Right forelimb (tissue), 1 donor: ENCODE measurements around the gene IL20.

Source experiments
- DNase-seq: peaks from one replicate; pipeline ENCODE4 v3.0.0-alpha.2; 2018

The IL20 gene

DNA sequence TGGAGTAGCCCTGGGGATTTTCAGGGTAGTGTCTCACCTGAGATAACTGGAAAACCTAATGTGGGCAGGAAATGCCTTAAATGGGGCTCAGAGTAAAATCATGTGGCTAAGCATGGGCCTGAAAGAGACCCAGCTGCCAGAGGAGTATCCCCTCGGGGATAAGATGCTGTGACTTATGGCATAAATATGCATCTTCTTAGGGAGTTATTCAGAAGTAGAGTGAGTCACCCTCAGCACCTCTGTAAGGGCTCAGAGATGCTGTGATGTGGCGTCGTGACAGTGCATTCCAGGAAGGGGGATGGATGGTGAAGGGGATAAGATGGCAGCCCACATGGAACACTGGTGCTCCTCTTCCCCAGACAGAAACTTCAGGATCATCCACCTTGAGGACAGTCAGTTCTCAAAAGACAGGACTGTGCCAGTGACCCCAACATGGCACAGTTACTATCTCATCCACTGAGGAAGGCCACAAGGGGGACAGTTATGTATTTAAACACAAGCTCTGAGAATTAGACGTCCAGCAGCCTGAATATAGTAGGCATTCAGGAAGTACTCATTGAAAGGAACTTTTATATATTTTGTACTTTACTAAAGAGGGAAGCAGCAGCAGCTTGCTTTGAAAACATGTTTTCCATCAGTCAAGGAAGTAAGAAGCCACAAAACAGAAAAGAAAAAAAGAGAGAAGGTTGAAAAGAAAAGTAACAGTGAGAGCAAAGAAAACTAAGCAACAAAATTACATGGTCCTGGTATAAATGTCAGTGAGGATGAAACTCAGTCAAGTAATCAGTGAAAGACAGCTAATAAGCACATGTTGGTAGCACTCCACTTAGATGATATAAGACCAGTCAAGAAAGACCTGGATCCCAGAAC, 40.1 kb downstream of the IL20 start:
- no peak for DNase-seq

DNA sequence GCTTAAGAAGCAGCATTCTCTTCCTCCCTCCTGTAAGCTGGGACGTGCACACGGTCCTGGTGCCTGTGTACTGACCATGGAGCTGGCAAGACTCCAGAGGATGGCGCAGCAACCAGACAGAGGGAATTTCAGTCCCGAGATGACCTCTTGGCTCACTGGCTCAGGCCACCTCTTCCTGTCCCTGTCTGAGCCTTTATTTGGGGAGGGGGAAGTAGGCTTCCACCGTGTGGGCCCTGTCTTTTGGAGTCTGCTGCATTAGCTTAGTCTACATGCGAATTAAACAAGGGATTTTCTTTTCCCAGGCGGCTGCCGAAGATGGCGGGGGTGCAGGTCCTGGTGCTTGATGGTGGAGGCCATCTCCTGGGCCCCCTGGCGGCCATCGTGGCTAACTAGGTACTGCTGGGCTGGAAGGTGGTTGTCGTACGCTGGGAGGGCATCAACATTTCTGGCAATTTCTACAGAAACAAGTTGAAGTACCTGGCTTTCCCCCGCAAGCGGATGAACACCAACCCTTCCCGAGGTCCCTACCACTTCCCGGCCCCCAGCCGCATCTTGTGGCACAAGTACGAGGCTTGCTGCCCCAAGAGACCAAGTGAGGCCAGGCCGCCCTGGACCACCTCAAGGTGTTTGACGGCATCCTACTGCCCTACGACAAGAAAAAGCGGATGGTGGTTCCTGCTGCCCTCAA, 42.0 kb downstream of the IL20 start:
- DNase-seq: no peak

DNA sequence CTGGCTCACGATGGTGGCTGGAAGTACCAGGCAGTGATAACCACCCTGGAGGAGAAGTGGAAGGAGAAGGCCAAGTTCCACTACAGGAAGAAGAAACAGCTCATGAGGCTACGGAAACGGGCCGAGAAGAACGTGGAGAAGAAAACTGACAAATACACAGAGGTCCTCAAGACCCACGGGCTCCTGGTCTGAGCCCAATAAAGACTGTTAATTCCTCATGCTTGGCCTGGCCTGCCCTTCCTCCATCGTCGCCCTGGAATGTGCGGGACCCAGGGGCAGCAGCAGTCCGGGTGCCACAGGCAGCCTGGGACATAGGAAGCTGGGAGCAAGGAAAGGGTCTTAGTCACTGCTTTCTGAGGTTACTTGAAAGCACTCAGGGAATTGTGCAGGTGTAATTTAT, 42.6 kb downstream of the IL20 start:
- no peak for DNase-seq

DNA sequence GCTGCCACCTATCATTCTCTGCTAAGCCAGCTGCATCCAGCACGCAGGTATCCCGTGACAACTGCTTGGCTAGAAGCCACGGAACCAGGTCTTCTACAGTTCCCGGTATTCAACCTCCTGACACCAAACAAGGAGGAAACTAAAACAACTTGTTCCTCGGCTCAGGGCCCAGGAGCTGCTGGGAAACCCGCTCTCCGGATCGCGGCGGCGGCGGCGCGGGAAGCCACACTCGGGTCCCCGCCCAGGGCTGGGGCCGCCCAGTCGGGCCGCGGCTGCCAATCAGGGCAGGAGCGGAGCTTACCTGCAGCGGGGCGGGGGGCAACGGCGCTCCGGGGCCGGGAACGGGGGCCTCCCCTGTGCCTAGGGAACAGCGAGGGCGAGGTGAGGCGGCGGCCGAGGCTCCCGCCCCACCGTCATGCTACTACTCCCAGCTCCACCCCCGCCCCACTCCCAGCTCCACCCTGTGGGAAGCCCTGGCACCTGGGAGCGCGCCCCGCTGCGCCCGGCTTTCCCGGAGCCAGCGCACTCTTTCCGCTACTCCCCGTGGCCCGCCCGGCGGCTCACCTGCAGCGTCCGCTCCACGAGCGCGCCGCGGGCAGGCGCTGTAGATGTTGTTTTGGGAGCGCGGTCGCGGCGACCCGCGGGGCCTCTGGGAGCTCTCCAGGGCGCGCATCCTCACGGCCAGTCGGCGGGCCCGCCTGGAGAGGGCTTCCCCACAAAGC, 43.9 kb downstream of the IL20 start:
- DNase-seq: peak; percentile 54

DNA sequence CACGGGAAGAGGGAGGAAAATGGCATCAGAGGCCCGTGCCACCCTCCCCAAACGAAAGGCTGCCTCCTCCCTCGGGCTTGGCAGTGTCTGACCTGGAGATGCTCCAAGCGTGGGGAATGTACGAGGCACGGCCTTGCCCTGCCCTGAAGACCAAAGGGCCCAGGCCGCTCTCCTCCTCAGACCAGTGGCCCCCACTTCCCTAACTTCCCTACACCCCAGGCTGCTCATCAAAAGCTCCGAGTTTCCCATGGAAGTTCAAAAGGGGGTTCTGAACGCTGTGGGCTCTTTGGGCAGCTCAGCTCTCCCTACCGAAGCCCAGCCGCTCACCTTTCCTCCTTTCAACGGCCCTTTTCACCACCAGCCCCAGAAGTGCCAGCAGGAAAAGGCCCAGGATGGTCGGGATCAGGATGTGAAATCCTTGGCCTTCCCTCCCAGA, 44.5 kb downstream of the IL20 start:
- no peak for DNase-seq

DNA sequence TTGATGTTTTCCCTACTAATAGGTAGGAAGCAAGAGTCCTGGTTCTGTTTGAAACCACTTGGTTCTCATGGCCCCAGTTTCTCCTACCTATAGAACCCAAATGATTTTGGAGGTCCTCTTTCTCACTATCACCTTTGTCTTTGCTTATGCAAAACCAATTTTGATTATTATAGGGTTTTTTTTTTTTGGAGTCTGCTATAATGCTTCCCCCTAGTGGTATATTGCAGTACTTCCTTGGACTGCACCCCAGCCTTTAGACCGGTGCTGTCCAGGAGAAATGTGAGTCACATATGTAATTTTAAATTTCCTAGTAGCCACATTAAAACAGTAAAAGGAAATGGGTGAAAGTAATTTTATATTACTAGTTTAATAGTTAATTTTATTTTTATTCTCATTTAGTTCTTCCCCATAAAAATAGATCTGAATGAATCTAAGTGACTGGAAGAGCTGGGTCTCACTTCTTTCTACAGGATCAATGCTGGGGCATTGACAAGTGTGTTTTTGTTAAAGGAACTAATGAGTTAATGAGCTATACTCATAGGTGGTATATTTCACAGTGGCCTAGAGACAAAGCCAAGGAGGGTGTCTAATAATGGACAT, 45.7 kb downstream of the IL20 start:
- no peak for DNase-seq

DNA sequence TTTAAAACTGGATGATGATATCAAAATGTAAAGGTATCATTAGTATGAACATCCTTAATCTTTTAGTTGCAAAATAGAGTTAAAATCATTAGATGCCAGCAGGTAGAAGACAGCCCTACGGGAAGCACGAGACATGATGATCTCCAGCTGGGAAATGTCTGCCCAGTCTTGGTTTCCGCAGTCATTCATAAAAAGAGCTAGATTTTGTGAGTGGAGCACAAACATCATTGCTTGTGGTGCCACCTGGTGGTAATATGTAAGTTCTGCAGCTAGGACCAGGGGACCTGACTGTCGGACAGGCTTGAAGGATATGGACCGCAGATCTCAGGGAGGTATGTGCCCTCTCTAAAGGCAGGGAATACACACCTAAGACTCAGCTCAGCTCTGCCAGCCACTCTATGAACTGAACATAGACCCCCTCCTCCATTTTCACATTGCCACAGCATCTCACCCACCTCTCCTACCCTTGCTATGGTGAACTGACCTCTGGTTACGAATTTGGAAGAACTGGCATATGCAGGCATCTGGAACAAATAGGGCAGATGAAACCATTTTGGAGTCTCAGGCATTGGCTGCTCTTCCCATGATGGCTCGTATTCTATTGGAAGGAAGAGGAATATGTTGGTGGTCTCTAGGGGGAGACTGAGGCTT, 47.1 kb downstream of the IL20 start:
- DNase-seq: peak; percentile 74

DNA sequence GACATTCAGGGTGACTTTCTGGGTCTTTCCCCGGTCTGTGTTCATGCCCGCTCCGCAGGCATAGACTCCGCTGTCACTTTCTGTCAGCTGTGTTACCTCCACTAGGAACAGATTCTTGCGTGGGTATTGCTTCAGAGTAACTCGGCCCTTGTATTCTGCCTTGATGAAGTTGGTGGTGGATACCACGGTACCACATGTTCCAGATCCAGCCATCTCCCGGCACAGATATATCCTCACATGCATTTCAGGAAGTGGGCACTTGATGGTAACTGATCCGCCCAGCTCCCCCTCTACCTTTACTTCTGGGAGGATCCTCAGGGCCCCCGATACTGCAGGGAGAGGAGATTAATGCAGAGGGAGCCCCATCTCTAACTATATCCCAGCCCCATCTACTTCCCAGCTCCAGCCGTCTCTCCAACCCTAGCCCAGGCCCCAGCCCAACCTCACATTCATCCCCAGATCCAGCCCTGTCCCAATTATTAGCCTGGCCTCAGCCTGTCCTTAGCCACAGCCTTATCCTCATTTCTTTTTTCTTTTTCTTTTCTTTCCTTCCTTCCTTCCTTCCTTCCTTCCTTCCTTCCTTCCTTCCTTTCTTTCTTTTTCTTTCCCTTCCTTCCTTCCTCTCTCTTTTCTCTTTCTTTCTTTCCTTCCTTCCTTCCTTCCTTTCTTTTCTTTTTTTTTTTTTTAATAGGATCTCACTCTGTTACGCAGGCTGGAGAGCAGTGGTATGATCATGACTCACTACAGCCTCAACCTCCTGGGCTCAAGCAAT, 48.5 kb downstream of the IL20 start:
- DNase-seq: no peak

DNA sequence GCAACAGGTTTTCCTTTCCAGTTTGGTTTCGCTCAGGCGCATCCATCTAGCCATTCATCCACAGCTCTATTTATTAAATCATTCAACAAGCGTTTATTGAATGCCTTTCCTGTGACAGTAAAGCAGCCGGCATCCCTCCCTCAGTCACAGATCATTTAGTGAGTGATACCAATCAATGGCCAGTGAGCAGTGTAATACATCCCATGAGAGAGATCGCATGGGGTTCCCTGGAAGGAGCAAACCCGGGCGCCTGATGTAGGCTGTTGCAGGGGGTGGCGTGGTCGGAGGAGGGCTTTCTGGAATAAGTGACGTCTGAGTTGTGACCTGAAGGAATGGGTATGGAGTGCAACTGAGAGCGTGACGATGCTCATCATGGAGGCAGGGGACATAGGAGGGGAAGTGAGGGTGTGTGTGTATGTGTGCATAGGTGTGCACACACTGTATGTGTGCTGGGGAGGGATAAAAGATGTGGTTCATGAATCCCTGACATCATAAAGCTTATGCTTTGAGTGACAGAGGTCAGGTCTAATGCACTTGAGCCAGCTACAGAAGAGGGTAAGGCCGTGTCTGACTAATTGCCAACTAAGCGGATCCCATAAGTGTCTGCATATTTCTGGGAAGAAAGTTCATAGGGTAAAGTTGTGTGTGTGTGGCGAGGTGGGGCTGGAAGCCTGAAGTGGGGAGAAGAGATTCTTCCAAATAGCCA, 49.8 kb downstream of the IL20 start:
- DNase-seq: no peak

DNA sequence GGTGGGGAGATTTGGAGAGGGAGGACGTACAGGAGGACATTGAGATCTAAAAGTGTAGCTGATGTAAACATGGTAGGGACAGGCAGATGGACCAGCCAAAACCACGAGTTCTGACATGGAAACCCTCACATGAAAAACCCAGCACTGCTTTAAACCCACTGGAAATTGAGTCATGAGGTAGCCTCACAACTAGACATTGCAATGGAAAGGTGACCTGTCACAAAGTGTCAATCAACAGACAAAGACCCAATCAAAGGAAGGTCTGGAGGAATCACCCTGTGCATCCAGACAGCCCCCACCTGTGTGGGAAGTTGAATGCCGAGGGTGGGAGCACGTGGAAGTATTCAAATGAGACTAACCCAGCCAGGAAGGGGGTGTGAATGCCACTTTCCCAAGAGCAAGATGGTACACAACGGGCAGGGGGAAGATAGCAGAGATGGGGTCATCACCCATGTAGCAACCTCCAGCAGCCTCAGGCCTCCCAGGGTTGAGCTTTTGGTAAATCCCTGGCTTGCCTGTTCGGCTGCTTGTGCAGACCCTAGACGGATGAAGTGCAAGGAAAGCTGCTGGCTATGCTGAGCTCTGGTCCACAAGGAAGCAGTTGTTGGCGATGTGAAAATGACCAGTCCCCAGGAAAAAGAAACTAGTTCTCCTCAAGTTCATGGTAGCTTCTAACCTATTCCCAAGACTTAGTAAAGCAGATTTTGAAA, 50.7 kb downstream of the IL20 start:
- no peak for DNase-seq

DNA sequence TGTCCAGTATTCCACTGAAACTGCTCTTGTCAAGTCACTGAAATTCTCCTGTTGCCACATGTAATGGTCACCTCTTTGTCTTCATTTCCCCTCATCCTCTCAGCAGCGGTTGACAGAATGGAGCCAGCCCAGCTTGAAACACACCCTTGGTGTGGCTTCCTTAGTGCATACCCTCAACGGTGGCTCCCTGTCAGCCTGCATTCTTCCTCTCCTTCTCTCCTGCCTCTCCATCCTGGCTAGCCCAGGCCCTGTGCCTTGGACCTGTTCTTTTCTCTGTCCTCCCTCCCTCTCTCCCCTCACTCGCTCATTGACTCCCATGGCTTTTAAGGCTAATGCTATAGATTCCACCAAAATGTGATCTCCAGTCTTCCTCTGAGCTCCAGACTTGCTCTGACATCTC, 52.7 kb downstream of the IL20 start:
- DNase-seq: no peak
